GM11168 (cell line): ENCODE results near the gene C1QTNF4.
"Not testable (repeated sequence)": the region's sequence is repeated elsewhere in the genome, so short reads cannot be mapped to it uniquely, and the experiment has no call there.

Experiments
- in situ Hi-C: fragments of 300-500 bp; cut with MboI; formaldehyde crosslinking; loops from one replicate; pipeline ENCODE4 v1.12.0; 2022; ENCODE audit warnings: low sequenced_read_pairs; ENCODE audit not compliant: unreplicated experiment

Gene C1QTNF4

DNA sequence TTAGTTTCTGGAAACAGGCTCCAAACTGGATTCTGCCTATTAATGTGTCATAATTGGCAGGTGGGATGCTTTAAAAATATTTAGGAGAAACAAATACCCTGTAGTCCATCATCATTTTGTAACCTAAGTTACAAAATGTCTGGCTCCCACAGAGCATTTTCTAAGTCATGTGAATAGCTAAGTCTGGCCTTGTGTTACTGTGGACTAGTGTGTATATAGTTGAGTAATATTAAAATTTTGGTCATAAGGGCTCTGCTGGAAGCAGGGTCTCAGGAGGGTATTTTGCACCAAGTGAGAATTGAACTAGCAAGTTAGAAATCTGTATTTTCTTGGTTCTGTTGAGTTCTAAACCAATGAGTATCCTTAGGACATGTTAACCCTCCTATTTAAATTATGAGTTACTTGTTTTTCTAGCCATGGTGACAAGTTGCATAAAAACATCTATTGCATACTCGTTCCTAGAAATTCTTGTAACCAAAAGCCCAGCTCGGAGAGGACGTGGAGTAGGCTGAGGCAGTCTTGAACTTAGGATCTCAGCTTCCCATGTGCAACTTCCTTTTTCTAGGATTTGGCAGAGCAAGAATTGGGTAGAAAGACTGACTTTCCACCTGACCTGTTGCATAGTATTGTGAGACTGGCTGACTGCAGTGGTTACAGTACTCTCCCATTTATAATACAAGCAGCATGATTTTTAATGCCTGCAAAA is 23.4 kb downstream of the C1QTNF4 start:
- in situ Hi-C loops: no loop called here

DNA sequence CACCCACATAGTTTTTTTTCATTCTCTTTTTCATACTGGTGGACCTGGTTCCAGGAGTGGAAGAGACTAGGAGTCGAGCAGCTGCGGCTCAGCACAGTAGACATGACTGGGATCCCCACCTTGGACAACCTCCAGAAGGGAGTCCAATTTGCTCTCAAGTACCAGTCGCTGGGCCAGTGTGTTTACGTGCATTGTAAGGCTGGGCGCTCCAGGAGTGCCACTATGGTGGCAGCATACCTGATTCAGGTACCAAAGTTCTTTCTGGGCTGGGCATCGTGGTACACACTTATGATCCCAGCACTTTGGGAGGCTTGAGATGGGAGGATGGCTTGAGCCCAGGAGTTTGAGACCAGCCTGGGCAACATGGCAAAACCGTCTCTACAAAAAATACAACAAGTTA is 24.6 kb downstream of the C1QTNF4 start:
- in situ Hi-C loops: no loop called here

DNA sequence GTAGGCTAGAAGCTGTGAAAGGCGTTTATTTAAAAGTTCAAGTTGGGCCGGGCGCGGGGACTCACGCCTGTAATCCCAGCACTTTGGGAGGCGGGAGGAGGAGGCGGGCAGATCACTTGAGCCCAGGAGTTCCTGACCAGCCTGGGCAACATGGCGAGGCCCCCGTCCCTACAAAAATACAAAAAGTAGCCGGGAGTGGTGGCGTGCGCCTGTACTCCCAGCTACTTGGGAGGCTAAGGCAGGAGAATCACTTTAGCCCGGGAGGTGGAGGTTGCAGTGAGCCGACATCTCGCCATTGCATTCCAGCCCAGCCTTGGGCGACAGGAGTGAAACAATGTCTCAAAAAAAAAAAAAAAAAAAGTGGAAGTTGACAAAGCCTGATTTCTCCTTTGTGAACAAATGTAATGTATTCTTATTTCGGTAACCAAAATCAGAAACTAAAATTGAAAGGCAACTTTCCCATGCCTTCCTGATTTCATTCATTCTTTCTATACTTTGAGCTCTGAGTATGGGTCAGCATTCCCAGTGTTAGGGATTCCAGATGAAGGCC is 28.0 kb downstream of the C1QTNF4 start:
- in situ Hi-C loops: no loop called here

DNA sequence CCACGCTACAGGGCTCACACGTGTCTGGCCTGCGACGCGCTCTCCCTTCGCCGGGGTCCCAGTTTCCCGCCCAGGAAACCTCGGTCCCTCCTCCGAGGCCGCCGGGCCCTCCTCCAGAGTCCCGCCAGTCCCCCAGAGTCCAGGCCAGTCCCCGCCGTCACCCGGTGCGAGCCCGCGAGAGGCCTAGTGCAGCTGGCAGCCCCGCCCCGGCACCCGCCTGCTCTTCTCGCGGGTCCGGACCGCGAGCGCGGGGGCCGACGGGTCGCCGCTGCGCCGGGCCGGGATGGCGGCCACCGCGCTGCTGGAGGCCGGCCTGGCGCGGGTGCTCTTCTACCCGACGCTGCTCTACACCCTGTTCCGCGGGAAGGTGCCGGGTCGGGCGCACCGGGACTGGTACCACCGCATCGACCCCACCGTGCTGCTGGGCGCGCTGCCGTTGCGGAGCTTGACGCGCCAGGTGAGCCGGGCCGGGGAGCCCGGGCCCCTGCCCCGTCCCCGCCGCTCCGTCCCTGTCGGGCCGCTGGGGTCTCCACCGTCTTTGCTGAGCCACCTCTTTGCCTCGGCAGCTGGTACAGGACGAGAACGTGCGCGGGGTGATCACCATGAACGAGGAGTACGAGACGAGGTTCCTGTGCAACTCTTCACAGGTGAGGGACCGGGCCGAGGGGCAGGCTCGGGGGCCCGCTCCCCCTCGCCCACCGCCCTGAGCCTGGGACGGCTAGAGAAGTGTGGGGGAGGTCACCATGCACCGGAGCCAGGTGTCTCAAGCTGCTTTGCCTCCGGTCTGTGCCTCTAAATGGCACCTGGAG is 28.7 kb downstream of the C1QTNF4 start, which contains the start of gene PTPMT1:
Gene PTPMT1 (plus strand): TSS at position 260 of the 809 bp plus-strand sequence. CDS start 24 bp downstream, at position 284.
- in situ Hi-C loops: no loop called here

DNA sequence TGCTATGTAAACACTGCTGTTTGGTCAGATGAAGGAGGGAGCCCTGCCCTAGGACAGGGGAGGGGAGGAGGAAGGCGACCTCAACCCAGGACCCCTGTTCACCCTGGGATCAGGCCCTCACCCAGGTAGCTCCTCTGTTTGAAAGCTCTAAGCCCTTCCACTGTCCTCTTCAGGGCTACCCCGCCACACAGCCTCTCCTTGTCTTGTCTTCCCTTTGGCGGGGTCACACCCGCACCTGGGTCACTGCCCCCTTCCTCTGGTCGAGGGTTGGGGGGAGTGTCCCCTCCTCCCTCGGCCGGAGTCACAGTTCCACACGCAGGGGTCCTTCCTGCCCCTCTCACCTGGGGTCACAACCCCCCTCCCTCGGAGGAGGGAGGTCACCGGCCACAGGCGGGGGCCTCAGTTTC is 29.3 kb downstream of the C1QTNF4 start:
- in situ Hi-C loops: no loop called here

DNA sequence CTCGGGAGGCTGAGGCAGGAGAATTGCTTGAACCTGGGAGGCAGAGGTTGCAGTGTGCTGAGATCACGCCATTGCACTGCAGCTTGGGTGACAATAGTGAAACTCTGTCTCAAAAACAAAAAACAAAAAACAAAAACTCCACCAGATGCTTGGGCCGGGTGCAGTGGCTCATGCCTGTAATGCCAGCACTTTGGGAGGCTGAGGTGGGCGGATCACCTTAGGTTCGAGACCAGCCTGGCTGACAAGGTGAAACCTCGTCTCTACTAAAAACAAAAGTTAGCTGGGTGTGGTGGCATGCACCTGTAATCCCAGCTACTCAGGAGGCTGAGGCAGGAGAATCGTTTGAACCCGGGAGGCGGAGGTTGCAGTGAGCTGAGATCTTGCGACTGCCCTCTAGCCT is 29.8 kb downstream of the C1QTNF4 start:
- in situ Hi-C loops: not testable (repeated sequence)

DNA sequence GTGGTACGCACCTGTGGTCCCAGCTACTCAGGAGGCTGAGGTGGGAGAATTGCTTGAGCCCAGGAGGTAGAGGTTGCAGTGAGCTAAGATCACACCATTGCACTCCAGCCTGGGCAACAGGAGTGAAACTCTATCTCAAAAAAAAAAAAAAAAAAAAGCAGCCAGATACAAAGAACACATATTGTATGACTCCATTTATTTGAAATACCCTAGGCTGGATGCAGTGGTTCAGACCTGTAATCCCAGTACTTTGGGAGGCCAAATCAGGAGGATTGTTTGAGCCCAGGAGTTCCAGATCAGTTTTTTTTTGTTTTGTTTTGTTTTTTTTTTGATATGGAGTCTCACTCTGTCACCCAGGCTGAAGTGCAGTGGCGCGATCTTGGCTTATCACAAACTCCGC is 31.8 kb downstream of the C1QTNF4 start:
- in situ Hi-C loops: not testable (repeated sequence)

DNA sequence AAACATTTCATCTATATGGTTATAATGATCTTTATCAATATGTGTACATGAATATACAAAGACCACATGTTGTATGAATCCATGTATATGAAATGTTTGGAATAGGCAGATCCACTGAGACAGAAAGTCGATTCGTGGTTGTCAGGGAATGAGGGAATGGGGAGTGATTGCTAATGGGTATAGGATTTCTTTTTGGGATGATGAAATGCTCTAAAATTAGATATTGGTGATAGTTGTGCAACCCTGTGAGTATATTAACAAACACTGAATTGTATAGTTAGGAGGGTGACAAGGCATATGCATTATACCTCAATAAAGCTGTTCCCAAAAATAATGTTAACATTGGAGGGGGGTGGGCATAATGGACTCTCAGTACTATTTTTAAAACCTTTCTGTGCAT is 33.8 kb downstream of the C1QTNF4 start:
- in situ Hi-C loops: no loop called here

DNA sequence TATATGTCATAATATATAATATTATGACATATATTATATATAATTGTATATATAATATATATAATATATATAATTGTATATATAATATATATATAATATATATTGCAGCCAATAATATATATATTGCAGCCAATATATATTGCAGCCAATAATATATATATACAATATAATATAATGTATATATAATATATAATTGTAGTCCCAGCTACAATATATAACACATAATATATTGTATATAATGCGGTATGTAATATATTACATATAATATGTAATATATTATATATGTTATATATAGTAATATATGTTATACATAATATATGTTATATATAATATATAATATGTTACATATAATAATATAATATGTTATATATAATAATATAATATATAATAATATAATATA is 35.5 kb downstream of the C1QTNF4 start:
- in situ Hi-C loops: no loop called here

DNA sequence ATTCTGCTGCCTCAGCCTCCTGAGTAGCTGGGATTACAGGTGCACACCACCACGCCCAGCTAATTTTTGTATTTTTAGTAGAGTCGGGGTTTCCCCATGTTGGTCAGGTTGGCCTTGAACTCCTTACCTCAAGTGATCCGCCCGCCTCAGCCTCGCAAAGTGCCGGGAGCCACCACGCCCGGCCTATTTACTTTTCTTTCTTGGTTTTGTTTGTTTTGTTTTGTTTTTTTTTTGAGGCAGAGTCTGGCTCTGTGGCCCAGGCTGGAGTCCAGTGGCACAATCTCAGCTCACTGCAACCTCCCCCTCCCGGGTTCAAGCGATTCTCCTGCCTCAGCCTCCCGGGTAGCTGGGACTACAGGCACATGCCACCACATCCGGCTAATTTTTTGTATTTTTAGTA is 37.2 kb downstream of the C1QTNF4 start:
- in situ Hi-C loops: not testable (repeated sequence)

DNA sequence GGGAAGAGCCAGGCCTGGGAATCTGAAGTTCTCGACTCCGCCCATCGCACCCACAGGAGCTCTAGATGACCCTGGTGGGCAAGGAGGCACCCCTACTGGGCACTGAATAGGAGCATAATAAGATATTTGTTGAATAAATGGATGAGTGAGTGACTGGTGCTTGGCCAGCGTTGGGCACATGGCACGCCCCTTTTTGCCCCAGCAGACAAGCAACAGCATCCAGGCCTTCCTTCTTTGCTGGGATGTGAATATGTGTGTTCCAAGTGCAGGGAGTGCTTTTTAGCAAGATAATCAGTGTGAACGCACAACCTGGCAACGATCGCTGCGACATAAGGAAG is 40.8 kb downstream of the C1QTNF4 start:
- in situ Hi-C loops: no loop called here

DNA sequence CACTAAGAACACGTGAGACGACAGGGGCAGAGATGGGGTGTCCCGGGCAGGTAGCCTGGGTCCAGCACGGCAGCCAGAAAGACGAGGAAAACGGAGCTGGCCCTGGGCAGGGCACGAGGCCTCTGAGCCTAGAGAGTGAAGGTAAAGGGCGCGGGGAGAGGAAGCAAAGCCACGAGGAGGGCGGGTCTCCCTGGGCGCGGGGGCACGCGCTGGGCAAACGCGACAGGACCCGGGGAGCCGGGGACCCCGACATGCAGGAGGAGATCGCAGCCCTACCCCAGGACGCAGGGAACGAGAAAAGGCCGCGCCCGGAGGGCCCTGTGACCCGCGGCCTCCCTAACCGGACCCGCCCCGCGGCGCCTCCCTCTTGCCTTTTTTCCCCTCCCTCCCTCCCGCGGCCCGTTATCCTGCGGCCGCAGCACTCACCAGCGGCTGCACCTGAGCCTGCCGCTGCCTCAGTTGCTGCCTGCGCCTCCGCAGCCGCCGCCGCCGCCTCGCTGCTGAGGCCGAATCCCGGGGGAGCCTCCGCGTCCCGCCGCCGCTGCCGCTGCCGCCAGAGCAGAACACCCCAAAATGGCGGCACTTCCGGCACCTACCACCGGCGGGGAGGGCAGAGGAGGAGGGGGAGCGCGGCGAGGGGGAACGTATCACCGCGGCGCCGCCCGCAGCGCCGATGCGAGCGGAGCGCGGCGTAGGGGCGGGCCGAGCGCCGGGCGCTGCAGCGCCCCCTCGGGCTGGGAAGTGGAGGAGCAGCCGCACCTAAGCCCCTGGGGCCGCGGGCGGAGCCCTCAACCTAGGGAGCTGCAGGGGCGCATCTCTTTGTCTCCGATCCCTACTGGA is 41.4 kb downstream of the C1QTNF4 start, which contains the start of gene CELF1:
Gene CELF1 (minus strand): TSS at position 567 of the 840 bp plus-strand sequence. CDS start 53,609 bp downstream, outside the sequence.
- in situ Hi-C loops: no loop called here

DNA sequence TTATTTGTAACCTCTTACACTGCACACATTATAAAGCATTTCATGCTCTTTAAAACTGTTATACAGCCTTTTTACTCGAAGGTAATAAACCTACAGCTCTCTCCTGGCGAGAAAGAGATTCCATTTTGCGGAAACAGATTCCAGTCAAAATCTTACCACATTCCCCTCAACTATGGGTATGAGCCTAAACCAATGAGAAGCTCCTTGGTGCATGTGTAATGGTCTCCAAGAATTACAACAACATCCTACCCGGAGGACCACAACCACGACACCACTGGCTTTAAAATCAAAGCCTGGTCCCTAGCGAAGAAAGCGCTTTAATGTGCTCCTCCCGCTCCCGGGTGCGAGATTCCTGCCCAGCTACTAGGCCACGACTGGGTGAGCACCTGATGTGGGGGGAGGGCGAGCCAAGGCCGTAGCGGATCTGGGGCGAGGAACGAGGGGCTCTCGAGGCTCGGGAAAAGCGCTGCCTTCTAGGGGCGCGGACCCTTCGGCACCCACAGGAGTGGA is 42.1 kb downstream of the C1QTNF4 start:
- in situ Hi-C loops: no loop called here

DNA sequence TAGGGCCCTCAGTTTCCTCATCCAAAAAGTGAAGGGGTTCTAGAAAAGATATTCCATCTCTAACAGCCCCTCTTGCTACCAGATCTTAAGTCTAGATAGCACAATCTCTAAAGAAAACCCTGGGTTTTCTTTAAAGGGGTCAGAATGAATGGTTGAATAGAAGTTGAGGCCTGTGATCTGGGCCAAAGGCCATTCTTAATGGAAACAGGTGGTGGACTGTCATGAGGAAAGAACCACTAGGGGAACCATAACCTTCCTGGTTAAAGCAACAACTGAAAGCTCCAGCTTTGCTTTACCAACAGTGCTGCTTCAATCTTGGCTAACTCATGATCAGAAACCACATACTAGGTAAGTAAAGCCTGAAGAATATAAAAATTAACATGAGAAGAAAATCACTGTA is 43.1 kb downstream of the C1QTNF4 start:
- in situ Hi-C loops: no loop called here

DNA sequence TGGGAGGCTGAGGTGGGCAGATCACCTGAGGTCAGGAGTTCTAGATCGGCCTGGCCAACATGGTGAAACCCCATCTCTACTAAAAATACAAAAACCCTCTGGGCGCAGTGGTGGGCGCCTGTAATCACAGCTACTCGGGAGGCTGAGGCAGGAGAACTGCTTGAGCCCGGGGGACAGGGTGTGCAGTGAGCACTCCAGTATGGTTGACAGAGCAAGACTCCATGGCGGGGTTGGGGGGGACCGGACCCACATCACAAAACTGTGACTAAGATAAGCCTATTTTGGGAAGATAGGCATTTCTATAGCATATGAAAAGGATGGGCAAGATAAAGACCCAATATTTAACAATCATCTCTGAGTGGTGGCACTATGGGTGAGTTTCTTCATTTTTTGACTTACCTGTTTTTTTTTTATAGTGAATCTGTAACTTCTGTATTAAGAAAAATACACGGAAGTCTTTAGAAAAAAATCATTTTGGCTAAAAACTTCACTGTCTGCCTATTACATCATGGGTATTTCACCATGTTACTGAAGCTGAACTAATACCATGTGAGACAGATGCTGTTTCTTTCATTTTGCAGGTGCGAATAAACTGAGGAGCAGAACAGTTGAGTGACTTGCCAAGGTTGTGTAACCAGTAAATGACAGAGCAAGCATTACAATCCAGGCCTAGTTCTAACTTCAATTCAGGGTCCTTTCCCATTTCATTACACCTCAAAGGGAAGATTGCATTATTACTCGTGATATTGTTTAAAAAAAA is 43.7 kb downstream of the C1QTNF4 start:
- in situ Hi-C loops: no loop called here

DNA sequence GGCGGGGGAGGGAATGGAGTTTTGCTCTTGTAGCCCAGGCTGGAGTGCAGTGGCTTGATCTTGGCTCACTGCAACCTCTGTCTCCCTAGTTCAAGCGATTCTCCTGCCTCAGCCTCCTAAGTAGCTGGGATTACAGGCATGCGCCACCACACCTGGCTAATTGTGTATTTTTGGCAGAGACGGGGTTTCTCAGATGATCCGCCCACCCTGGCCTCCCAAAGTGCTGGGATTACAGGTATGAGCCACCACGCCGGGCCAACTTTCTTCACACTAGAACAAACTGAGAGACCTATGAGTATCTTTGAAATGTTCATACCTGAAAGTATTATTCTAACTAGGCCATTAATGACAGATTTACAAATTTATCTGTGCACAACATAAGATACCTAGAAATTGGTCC is 47.9 kb downstream of the C1QTNF4 start:
- in situ Hi-C loops: not testable (repeated sequence)

DNA sequence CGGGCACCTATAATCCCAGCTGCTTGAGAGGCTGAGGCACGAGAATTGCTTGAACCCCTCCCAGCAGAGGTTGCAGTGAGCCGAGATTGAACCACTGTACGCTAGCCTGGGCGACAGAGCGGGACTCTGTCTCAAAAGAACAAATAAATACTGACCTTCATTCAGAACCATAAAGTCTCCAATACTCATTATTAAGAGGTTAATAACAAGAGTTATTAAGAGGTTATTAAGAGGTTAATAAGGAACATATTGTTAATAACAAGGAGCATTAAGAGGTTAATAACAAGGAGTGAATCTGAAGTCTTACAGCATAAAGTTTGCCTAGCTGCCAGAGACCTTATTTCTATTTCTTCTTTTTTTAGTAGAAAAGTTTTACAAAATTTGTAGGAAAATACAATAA is 48.9 kb downstream of the C1QTNF4 start:
- in situ Hi-C loops: no loop called here

DNA sequence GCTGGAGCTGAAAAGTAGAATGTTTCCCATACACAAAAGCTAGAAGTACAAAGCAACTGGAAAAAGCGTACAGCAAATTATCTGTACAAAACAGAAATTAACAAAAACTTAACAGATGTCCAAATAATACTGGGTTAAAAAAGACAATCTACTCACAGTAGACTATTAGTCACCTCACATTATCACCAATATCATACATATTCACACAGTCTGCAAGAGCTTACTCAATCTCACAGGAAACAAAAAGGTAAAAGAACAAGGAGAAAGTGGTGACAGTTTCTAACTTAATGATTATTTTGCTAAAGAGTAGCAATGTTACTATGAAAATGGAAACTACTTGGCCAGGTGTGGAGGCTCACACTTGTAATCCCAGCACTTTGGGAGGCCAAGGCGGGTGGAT is 53.1 kb downstream of the C1QTNF4 start:
- in situ Hi-C loops: no loop called here

DNA sequence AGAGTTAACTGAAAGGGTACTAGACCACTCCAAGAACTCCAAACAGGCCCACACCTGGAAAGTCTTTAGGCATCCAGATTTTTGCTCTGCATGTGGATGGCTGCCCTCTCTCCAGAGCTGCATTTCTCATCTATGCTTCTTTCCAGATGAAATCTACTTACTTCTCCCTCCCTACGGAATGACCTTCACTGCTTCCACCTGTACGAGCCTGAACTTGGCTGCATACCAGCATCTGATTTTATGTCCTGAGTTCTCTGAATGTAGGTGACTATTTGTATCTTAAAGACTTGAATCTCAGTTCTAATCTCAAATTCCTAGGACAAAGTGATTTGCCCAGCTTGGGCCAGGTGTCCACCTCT is 54.6 kb downstream of the C1QTNF4 start:
- in situ Hi-C loops: no loop called here
